ENCODE data around the gene RHOA.
"Not testable (repeated sequence)": the region's sequence is repeated elsewhere in the genome, so short reads cannot be mapped to it uniquely, and the experiment has no call there.

RHOA gene

DNA sequence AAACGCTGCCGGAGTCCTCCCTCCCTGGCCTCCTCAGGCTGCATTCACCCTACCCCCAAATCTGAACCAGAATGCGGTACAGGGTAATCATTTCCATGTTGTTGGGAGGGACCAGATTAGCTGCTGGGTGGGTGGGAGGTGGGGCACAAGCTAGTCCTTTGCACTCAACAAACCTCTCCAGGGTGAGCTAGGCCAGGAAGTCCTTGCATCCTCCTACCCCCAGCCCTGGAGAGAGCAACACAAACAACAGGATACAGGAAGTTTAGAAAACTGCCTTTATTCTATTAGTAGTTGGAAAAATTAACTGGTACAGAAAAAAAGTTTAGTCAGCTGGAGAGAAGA lies 52.9 kb downstream of the RHOA start:
- no peak for DNase-seq

DNA sequence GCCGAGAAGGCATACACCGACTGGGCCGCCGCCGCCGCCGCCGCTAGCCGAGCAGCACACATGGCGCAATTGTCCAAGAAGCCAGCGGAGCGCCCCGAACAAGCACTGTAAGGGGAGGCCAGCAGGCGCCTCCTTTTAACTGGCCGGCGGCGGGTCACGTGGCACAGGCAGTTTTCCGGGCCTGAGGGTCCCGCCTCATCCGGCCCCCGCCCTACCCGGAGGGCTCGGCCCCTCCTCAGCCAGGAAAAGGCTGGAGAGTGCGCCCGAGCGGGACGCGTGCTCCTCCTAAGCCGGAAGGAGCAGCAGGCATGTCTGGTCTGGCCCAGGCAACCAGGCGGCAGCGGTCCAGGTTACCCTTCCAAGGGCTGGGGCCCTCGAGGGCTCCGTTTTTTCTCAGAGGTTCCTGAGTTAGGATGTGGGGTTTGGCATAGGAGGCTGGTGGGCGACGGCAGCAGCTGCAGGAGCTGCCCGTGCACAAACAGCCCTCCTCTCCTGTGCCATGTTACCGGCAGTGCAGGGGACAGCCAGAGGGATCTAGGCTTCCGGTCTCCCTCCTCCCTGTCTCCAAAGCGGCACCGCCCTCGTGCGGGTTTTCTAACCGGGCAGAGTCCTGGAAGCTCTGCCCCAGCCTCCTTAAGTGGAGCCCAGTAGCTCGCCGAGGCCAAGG lies 53.4 kb downstream of the RHOA start, which contains the start of gene GPX1:
TSS of gene GPX1 (minus strand) at position 137 of the 667 bp plus-strand sequence. CDS start at position 62, 75 bp downstream.
- DNase-seq, result peak; percentile 79

DNA sequence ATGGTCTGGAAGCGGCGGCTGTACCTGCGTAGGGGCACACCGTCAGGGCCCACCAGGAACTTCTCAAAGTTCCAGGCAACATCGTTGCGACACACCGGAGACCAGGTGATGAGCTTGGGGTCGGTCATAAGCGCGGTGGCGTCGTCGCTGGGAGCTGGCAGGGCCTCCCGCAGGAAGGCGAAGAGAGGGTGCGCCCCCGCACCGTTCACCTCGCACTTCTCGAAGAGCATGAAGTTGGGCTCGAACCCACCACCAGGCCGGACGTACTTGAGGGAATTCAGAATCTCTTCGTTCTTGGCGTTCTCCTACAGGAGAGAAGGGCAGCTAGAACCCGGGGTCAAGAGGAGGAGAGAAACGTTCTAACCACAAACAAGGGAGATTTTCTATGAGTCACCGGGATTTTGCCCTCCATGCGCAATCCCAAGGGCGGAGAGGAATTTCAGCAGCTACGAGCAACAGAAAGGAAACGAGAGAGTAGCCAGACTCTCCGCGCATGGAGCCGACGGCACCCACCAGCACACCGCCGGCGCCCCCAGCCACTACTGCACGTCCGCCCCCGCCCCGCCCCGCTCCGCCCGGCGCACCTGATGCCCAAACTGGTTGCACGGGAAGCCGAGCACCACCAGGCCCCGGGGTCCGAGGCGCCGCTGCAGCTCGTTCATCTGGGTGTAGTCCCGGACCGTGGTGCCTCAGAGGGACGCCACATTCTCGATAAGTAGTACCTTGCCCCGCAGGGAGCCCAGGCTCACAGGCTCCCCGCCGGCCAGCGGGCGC lies 54.1 kb downstream of the RHOA start:
- DNase-seq, result not testable (repeated sequence)

DNA sequence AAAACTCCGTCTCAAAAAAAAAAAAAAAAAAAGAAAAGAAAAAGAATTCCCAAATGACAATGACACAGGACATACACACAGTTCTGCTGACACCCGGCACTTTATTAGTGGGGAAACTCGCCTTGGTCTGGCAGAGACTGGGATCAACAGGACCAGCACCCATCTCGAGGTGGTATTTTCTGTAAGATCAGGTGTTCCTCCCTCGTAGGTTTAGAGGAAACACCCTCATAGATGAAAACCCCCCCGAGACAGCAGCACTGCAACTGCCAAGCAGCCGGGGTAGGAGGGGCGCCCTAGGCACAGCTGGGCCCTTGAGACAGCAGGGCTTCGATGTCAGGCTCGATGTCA lies 54.7 kb downstream of the RHOA start:
- DNase-seq, result not testable (repeated sequence)

DNA sequence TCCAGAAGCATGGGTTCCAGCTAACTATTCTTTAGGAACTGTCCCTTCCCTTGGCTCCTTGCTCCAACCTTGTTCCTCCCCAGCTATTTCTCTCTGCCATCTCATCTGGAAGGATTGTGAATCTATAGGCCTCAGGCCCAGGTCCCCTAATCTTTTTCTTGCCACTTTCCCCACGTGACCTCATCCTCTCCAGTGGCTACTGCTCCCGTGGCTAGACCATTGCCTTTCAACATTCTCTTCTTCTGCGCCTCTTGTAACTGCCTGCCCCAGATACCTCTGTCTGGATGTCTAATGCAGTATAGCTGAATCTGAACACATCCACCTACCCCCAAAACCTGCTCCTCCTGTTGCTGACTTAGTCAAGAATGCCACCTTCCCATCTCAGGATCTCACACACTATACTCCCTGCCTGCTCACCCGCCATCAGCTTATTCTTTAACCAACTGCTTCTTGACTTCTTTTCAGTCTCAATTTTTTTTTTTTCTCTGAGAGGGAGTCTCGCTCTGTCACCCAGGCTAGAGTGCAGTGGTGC lies 58.8 kb downstream of the RHOA start:
- no peak for DNase-seq

DNA sequence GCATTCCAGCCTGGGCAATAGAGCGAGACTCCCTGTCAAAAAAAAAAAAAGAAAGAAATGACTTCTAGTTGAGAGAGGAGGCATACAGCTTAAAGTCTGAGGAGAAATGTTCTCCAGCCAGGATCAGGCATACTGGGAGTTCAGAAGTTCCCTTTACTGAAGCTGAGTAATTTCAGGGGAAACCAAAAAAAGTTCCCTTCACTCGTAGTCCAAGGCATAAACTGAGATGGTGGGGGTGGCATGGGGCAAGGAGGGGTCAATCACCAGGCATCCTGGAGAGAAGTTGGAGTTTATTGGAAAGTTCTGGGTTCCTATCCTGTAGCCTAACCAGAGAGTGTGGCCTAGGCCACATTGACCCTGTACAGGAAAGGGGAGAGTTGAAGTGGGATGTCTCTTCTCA lies 59.5 kb downstream of the RHOA start:
- no peak for DNase-seq

DNA sequence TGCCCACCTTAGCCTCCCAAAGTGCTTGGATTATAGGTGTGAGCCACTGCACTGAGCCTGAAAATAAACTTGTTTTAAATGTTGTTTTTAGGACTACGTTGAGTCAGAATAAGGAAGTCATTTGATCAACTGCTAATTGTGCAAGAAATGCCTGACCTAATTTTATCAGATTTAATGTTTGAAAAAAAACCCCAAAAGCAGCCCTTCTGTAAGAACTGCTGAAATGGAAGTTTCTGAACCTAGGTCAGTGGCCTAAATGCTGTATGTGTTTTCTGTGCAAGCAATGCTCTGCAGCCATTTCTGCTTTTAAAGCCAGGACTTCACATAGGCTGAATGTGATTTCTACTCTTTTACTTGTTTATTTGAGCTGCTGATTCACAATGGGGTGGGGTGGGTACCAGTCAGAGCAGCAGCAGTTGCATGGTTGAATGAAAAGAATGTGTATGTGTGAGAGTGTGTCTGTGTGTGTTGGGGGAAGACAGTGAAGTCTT lies 60.2 kb downstream of the RHOA start:
- no peak for DNase-seq

DNA sequence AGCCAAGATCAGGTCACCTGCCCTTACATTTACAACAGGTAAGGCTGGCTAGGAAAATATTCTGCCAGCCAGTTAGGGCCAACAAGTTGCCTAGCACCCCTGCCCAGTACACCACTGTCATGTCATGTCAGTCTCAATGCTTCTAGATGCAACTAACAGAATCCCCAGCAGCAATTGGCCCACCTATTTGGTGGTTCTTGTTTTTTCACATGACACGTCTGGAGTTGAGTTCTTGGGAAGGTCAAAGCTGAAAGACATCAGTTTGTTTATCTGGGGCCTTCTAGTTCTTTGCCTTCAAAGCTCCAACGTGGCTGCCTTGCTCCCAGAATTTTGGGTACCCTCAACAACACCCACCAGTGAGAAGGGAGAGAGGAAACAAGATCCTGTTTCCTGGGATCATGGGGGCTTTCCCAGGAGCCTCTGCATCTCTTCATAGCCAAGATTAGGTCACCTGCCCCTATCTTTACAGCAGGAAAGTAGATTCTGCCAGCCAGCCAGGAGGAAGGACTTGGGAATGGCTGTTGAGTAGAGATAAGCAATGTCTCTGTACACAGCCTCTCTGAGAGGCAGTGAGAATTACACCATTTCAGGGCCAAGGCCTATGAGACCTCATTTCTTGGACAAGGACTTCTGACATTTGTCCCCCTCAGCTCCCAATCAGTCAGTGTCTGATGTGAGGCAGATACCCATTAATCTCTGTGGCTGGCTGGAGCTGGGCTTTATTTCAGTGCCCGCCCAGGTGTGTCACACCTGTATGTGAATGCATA lies 62.2 kb downstream of the RHOA start:
- no peak for DNase-seq

DNA sequence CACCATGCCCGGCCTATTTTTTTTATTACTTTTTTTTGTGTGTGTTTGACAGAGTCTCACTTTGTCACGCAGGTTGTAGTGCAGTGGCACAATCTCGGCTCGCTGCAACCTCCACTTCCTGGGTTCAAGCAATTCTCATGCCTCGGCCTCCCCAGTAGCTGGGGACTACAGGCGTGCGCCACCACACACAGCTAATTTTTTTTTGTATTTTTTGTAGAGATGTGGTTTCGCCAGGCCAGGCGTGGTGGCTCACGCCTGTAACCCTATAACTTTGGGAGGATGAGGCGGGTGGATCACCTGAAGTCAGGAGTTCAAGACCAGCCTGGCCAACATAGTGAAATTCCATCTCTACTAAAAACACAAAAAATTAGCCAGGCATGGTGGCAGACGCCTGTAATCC lies 63.4 kb downstream of the RHOA start:
- not testable (repeated sequence) for DNase-seq

DNA sequence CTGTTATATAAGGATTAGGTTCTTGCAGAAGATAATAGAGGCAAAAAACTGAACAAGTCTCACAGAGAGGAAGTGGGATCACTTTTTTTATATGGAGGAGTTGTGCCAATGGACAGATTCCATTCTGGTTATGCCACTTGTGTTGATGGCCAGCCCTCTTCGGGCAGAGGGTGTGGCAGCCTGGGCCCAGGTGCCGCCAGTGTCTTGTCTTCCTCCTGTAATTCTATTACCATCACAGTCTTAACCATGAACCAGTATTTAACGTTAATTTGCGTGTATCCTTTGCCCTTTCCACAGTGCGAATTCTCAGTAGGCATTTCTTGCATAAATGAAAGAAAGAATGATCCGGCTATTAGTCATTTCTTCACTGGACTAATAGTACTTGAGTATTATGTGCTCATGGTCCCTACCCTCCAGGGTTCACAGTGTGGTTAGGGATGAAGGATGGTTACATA lies 65.0 kb downstream of the RHOA start:
- no peak for DNase-seq

DNA sequence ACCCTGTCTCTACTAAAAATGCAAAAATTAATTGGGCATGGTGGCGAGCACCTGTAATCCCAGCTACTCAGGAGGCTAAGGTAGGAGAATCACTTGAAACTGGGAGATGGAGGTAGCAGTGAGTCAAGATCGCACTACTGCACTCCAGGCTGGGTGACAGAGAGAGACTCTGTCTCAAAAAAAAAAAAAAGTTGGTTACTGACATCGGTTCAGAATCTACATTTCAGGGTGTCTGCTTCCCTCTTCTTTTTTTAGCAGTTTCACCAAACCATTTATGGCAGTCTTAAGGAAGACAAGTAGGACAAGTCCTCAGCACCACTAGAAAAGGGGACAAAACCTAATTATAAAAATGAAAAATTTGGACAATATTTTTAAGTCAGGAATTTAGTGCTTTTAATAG lies 68.6 kb downstream of the RHOA start:
- no peak for DNase-seq

DNA sequence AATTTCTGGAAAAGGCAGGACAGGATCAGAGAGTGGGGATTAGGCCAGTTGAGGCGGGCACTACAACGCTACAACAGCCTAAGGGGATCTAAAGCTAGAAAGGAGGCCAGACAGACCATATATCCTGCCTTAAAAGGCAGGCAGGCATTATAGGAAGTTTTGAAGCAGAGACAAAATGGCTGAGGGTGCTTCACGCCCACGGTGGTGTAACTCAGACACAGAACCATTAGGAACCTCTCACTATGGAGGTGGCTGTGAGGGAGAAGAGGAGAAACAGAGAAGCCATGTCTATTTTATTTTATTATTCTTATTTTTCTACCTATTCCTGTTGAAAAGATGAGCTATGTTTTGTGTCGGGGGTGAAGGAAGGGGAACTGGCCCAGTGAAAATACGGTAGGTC lies 69.8 kb downstream of the RHOA start:
- DNase-seq, result no peak

DNA sequence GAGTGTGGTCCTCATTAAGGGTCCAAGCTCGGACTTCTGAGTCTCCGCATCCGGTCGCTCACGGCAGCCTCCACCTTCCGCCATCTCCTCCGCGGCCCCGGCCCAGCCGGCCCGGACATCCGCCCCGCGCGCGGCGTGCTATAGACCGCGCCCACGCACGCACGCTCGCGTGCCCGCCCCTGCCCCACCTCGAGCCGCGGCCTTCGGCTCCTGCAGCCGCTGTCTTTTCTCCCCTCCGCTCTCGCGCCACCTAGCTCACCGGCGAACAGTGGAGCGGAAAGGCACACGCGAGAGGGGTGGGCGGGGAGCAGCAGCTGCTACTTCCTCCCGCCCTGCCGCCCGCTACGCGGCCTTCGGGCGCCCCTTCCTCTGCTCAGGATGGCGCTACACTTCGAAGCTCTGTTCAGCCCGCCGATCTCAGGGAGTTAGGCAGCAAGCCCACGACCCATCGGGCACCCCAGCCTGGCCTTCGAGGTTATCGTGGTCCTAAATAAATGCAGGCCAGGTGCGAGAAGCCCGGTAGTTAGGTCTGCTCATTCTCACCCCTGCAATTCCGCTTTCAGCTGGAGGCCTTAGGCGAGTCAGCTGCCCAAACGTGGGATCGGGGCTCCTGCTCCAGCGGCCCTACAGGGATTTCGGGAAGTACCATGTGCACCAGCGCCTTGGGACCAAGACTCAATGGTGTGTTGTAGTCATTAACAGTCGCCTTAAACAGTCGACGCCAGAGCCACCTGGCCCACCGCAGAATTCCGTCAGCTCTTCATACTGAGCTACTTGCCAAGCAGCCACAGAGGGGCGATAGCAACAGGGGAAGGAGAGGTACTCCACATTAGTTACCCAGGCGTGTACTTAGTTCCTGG lies 71.6 kb downstream of the RHOA start, which contains the start of gene USP4:
TSS of gene USP4 (minus strand) at position 113 of the 860 bp plus-strand sequence. CDS start at position 84, 29 bp downstream.
- DNase-seq, result peak; percentile 84

DNA sequence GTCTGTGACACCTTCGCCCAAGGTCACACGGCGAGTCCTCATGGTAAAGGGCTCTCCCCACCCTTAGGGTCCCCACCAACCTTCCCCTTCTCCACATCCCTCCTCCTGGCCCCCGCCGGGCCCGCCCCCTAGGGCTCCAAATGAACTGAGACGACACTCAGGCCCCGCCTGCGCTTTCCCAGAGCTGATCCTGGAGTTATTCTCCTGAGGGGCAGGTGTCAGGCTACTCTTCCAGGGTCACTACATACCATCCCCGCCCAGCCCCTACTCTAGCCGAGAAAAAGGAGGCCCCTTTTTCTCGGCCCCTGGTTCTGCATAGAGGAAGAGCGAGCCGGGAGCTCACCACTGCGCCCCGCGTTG lies 72.2 kb downstream of the RHOA start:
- no peak for DNase-seq

DNA sequence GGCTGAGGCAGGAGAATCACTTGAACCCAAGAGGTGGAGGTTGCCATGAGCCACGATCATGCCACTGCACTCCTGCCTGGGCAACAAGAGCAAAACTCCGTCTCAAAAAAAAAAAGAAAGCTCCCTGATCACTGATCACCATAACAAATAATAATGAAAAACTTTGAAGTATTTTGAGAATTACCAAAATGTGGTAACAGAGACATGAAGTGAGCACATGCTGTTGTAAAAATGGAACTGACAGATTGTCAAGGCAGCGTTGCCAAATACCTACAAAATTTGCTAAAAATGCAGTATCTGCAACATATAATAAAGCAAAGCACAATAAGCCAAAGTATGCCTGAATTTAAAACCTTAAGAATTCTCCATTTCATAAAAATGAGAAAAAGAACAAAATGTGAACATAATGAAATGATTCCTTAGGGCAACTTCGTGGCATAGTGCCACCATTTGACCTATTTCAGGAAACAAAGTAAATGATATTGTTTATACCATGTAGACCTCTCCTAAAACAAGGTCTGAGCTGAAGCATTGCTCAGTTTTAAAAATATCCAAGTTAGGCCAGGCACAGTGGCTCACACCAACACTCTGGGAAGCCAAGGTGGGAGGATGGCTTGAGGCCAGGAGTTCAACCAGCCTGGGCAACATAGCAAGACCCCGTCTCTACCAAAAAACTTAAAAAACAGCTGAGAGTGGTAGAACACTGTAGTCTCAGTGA lies 77.7 kb downstream of the RHOA start:
- no peak for DNase-seq

DNA sequence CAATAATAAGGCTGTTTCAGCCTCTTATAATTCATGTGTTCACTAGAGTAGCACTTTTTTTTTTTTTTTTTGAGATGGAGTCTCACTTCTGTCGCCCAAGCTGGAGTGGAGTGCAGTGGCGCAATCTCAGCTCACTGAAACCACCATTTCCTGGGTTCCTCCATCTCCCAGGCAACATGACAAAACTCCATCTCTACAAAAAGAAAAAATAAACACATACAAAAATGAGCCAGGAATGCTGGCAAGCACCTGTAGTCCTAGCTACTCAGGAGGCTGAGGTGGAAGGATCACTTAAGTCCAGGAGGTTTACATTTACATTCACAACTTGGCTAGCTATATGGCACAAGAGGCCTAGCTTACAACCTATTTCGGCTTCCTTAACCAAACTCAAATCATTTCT lies 78.7 kb downstream of the RHOA start:
- no peak for DNase-seq

DNA sequence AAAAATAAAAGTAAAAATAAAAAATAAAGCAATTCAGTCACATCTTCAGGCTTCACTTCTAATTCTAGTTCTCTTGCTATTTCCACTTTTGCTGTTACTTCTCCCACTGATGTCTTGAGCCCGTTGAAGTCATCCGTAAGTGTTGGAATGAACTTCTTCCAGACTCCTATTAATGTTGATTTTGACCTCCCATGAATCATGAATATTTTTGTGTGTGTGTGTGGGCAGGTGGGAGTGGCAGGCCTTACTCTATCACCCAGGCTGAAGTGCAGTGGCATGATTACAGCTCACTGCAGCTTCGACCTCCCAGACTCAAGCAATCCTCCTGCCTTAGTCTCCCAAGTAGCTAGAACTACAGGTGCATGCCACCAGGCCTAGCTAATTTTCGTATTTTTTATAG lies 82.6 kb downstream of the RHOA start:
- DNase-seq, result no peak

DNA sequence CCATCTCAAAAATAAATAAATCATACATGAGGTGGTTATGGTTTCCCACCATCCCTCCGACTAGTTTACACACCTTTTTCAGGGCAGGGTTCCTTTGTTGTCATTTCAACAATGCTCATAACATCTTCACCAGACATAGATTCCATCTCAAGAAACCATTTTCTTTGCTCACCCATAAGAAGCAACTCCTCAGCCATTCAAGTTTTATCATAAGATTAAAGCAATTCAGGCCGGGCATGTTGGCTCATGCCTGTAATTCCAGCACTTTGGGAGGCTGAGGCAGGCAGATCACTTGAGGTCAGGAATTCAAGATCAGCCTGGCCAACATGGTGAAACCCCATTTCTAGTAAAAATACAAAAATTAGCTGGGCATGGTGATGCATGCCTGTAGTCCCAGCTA lies 83.4 kb downstream of the RHOA start:
- DNase-seq, result not testable (repeated sequence)

DNA sequence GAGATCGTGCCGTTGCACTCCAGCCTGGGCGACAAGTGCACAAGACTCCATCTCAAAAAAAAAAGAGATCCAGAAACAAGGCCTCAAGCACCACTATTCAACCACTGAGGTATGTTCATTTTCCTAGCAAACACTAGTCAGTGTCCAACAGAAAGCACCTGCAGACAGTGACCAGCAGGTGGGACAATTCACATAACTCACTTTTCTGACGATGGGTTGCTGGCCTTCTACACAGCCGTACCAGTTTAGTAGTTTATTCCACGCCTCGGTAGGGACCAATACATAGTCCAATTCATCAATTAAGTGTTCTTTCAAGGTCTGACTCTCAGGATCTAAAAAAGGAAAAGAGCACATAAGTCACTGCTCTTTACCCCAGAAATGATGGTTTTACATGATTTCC lies 84.3 kb downstream of the RHOA start:
- no peak for DNase-seq

DNA sequence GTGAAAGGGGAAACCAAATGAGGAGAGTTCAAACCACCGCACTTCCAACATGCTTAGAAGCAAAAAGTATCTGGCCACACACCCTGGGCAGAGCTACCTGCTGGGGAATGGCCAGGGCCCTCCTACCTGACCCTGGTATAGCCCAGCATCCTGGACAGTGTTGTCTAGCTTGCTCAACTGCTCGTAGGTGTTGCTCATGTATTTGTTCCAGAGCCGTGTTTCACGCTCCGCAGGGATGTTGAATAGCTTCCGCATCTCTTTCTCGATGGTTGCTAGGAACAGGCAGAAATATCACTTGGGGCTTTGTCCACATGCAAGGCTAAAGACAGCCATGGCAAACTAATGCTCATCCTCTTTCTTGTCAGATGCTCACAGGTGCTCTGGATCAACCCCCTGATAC lies 87.0 kb downstream of the RHOA start:
- DNase-seq, result no peak

DNA sequence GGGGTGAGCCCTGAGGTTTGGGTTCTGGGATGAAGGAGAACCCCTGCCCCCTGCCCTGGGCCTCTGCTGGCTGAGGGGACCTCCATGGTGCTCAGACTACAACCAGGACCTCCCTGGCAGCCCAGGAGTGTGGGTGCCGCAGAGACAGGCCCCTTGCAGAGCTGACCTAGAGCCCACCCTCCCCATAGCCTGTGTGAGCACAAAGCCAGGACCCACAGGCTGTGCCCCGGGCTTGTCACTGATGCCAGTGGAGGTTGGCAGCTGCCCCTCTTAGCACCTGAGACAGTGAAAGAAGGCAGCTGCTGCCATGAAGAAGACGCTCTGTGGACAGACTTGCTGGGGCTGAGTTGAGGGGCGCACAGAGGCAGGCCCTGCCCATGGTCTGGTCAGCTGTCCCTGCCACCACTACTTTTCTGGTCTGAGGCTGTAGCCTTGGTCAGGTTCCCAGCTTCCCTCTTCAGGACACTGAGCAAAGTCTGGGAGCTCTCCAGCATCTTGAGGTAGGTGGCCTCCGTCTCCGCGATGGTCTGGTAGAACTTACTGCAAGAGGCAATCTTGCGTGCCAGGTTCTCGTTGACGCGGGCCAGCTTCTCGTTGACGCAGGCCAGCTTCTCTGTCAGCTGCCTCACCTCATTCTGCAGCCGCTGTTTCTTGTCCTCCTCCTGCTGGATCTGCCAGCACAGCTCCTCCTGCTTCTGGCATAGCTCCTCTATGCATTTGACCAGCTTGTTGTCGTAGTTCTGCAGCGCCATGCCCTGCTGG lies 94.9 kb downstream of the RHOA start:
- DNase-seq, result no peak

Data from NCI-H1092 (cell line).